Stomach (tissue), 9 donors: ENCODE data around the gene SARS2. TPM values are rescaled to one million over a fixed set of nuclear protein-coding genes. Genes with fewer than 3 reads are reported as not detected.

Experiments
- DNase-seq, 2 donors: peaks; one replicate each; pipeline versions ENCODE4 v3.0.0 to v3.0.0-alpha.2; 2013 to 2019
- H3K27ac ChIP-seq, 5 donors: fragments of 200-600 bp in 4 of 5; sonication (generic) in 4 of 5; one replicate each; pipeline ENCODE4 v1.5.1; 2013 to 2019; ENCODE audit warnings: mild to moderate bottlenecking in 1 of 5, moderate library complexity in 1 of 5
- H3K27me3 ChIP-seq, 3 donors: fragments of 200-600 bp; sonication (generic); one replicate each; pipeline ENCODE4 v1.5.1; 2017 to 2019; ENCODE audit warnings: mixed run types in 1 of 3
- H3K36me3 ChIP-seq, 4 donors: fragments of 200-600 bp; sonication (generic); 1 replicate in 3 of 4; 2 replicates in 1 of 4; pipeline ENCODE4 v1.5.1; 2016 to 2019
- H3K4me1 ChIP-seq, 4 donors: fragments of 200-600 bp; sonication (generic); one replicate each; pipeline ENCODE4 v1.5.1; 2016 to 2019
- H3K4me3 ChIP-seq, 4 donors: fragments of 200-600 bp; sonication (generic) in 3 of 4; one replicate each; pipeline ENCODE4 v1.5.1; 2016 to 2019; ENCODE audit warnings: mild to moderate bottlenecking in 1 of 4
- H3K9me3 ChIP-seq, 4 donors: fragments of 200-600 bp; sonication (generic); one replicate each; pipeline ENCODE4 v1.5.1; 2016 to 2019
- EP300 ChIP-seq: sonication (generic); formaldehyde crosslinking; IDR thresholded peaks from one replicate; pipeline ENCODE4 v1.6.1; 2017; ENCODE audit warnings: antibody characterized with exemption
- POLR2A ChIP-seq, 4 donors: fragments of 450-650 bp; IDR thresholded peaks; one replicate each; pipeline ENCODE4 v1.6.1; 2016; ENCODE audit warnings: antibody characterized with exemption in 4 of 4, control low read depth in 2 of 4, mild to moderate bottlenecking in 1 of 4, moderate library complexity in 1 of 4
- POLR2AphosphoS5 ChIP-seq, 3 donors: sonication (generic); formaldehyde crosslinking; IDR thresholded peaks; one replicate each; pipeline ENCODE4 v1.6.1; 2016; ENCODE audit warnings: antibody characterized with exemption in 3 of 3
- WGBS, 5 donors: extraction: QIAGEN DNeasy Blood & Tissue Kit in 3 of 5; methylation state at CpG; one replicate each; pipeline versions ENCODE4 v1.1.5 to v1.1.7; 2013 to 2018; 5-methylcytosine and 5-hydroxymethylcytosine counted together
- intact Hi-C: fragments of 100-400 bp; cut with DNase I; formaldehyde crosslinking; loops from one replicate; pipeline ENCODE4 v1.15.1; 2023; ENCODE audit warnings: low total_unique reads
- polyA plus RNA-seq, 3 donors: library from polyadenylated mRNA; stranded (reverse); fragments of 200-250 nt; gene quantifications; one replicate each; pipeline ENCODE4 v1.2.3, GENCODE V29; 2013
- total RNA-seq, 5 donors: library from RNA; depleted of rRNA; stranded (reverse); fragments of >200 nt; gene quantifications; one replicate each; pipeline versions ENCODE4 v1.1.0 to v1.2.3, GENCODE V29; 2014 to 2016
- TF ChIP-seq, protein P1 (sequence below), 7 experiments: fragments of 450-650 bp in 4 of 7; fragments of 200-600 bp in 3 of 7; sonication (generic) in 3 of 7; IDR thresholded peaks; one replicate each; pipeline ENCODE4 v1.5.1; 2016 to 2019; ENCODE audit warnings: antibody characterized with exemption in 7 of 7, control low read depth in 2 of 7, mild to moderate bottlenecking in 1 of 7
- donor health status: healthy with polysubstance abuse.
- donor health status: Bipolar disorder and iron deficiency.
- donor health status: healthy.

The SARS2 gene
- total and polyA plus RNA-seq, 8 donors: 4.9 to 59.4 (median 27.7) TPM; not detected in 1

DNA sequence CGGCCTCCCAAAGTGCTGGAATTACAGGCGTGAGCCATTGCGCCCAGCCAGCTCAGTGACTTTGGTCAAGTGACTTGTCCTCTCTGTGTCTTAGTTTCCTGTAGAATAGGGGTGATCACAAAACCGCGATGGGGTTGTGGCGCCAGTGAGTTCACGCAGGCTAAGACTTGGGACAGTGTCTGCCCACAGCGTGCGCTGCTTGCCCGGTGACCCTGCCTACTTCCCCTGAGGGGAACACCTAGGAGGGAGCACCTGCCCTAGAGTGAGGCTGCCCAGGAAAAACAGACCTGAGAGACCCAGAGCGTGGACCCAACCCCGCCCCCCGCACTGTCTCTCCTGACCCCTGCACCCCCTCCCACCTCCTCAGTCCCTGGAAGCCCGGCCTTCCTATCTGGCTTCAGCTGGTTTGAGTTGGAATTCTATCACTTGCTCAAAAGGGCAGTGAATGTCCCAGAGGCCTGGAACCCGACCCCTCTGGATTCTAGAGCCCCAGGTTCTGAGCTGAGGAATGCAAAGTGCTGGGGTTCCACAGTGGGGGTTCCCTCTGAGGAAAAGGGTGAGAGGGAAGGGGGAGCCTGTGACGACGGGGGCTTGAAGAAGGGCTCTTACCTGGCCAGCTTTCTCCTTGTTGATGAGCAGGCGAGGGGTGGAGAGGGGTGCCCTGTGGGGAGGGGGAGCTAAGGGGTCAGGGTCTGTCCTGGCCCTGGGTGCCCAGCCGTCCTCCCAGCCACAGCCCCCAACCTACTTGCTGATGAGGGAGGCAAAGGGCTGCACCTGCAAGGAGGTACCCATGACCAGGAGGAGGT, 50.3 kb downstream of the SARS2 start:
- Histone ChIP-seq H3K9me3 (no peaks in the 10 kb centered on the region), H3K36me3 (peaks cover 16 to 62% (median 55%) of the 10 kb centered on the region in 4 donors), H3K27me3 (no peaks in the 10 kb centered on the region), H3K4me3 (no peak overlapping the region), H3K27ac (no peak overlapping the region), H3K4me1 (peaks cover 4 to 21% (median 13%) of the 10 kb centered on the region in 4 donors)
- intact Hi-C loops: no loop called here
- DNase-seq: no peak
- WGBS, 5 donors: 91 to 94% (median 94%) methylated on average over 16 to 19 of the region's 19 CpGs
- no peak for TF ChIP-seq POLR2A (IDR thresholded peaks at IDR 0.05)
- no peak for TF ChIP-seq EP300
- TF ChIP-seq, protein P1, sequence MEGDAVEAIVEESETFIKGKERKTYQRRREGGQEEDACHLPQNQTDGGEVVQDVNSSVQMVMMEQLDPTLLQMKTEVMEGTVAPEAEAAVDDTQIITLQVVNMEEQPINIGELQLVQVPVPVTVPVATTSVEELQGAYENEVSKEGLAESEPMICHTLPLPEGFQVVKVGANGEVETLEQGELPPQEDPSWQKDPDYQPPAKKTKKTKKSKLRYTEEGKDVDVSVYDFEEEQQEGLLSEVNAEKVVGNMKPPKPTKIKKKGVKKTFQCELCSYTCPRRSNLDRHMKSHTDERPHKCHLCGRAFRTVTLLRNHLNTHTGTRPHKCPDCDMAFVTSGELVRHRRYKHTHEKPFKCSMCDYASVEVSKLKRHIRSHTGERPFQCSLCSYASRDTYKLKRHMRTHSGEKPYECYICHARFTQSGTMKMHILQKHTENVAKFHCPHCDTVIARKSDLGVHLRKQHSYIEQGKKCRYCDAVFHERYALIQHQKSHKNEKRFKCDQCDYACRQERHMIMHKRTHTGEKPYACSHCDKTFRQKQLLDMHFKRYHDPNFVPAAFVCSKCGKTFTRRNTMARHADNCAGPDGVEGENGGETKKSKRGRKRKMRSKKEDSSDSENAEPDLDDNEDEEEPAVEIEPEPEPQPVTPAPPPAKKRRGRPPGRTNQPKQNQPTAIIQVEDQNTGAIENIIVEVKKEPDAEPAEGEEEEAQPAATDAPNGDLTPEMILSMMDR (IDR thresholded peaks at IDR 0.05): no peak
- TF ChIP-seq POLR2AphosphoS5 (IDR thresholded peaks at IDR 0.05): no peak

DNA sequence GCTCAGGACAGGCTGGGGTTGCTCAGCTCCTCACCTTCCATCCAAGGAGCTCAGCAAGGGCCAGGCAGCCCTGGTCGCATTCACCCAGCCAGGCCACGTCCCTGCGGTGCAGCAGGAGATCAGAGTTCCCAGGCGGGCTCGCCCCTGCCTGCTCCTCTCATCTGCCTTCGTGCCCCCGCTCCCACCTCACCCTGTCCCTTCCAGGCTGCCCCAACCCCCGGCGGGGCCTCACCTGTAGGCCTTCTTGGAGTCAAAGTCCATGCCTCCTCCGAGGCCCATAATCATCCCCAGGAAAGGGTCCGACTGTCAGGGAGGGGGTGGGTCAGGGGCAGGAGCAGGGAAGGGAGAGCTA, 51.2 kb downstream of the SARS2 start:
- TF ChIP-seq, protein P1 (IDR thresholded peaks at IDR 0.05): no peak
- no peak for TF ChIP-seq EP300
- no peak for TF ChIP-seq POLR2A (IDR thresholded peaks at IDR 0.05)
- TF ChIP-seq POLR2AphosphoS5 (IDR thresholded peaks at IDR 0.05): no peak
- no peak overlapping the region for H3K4me3 ChIP-seq
- peaks cover 16 to 58% (median 52%) of the 10 kb centered on the region in 4 donors for H3K36me3 ChIP-seq
- DNase-seq: no peak
- intact Hi-C loops: no loop called here
- WGBS, 5 donors: 77 to 90% (median 83%) methylated on average over 11 of the region's 11 CpGs
- H3K27ac ChIP-seq: peak overlapping the region in 1 of 5 donors; percentile 81
- no peaks in the 10 kb centered on the region for H3K27me3 ChIP-seq
- H3K9me3 ChIP-seq: no peaks in the 10 kb centered on the region
- H3K4me1 ChIP-seq: peaks cover 4 to 21% (median 13%) of the 10 kb centered on the region in 4 donors

DNA sequence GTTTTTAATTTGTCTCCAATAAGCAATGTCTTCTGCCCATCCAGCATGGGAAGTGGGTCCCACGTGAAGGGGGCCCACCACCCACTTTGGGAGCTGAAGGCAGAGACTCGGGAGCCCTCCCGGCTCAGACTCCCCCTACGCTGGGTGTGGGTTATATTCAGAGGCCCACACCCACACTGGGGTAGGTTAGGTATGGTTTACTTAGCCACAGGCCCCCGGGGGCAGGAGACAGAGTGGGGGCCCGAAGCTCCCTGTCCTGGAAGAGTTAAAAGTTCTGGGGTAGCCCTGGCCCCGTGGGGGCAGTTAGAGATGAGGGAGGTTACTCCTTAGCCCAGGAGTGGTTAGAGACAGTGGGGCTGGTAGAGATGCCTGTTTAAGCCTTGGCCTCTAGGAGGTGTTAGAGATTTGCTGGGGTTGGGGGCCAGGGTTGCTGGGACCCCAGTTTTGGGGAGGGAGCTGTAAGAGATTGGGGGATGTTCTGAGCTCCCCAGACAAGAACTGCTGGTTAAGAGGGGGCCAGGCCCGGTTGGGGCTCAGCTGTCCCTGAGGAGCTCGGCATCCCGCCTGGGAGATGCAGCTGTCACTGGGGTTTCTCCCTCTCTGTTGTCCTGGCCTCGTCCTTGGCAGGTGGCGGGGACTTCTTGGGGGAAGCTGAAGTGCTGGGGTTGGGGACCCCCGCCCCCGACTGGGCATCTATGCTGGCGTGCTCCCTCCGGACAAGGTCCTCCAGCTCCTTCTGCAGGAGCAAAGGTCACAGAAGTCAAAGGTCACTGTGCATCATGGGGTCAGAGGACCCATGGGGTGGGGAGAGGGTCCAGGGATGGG, 51.8 kb downstream of the SARS2 start:
- intact Hi-C loops: no loop called here
- no peak for DNase-seq
- TF ChIP-seq, protein P1 (IDR thresholded peaks at IDR 0.05): no peak
- no peak for TF ChIP-seq POLR2A (IDR thresholded peaks at IDR 0.05)
- TF ChIP-seq EP300: no peak
- no peak for TF ChIP-seq POLR2AphosphoS5 (IDR thresholded peaks at IDR 0.05)
- H3K9me3 ChIP-seq: no peaks in the 10 kb centered on the region
- H3K27me3 ChIP-seq: no peaks in the 10 kb centered on the region
- H3K36me3 ChIP-seq: peaks cover 16 to 52% (median 49%) of the 10 kb centered on the region in 4 donors
- H3K4me3 ChIP-seq: no peak overlapping the region
- H3K4me1 ChIP-seq: peaks cover 4 to 21% (median 13%) of the 10 kb centered on the region in 4 donors
- peak overlapping the region; percentile 73 to 84 (median 81) for H3K27ac ChIP-seq
- whole genome bisulfite sequencing, 5 donors: 69 to 80% (median 73%) methylated on average over 15 to 16 of the region's 16 CpGs

DNA sequence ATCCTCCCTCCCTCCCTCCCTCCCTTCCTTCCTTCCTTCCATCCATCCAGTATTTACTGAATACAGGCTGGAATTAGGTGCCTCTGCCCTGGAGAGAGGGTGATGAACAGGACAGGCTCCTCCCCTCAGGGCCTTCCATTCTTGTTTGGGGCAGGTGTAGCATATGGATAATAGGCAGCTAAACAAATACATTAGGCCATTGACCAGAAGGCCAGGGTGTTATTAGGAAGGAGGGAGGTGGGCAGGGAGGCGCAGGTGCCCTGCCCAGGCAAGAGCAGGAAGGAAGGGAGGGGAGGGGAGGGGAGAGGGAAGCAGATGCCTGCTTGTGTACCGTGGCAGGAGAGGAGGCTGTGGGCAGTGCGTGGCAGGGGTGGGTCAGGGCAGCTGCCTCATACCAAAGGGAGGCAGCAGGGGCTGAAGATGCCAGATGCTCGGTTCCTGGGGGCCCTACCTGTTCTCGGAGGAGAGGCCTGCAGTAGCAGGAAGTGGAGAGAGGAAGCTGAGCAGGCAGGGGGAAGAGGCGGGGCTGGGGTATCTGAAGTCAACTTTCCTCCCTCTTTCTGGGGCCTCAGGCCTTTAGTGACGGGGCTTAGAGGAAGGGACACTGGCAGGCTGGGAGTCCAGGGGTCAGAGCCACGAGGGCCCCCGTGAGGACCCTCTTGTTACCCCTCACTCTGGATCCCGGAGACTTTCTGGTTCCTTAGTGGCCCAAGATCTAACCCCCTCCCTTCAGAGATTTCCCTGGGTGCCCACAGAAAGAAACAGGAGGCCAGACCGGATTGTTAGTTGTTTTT, 52.6 kb downstream of the SARS2 start, which contains the start of gene RINL:
Gene RINL, minus strand, starts transcription at position 495 of the 794 bp plus-strand sequence. CDS start 1,533 bp downstream, outside the sequence.
- Histone ChIP-seq H3K36me3 (peaks cover 10 to 44% (median 41%) of the 10 kb centered on the region in 4 donors), H3K27me3 (no peaks in the 10 kb centered on the region), H3K9me3 (no peaks in the 10 kb centered on the region), H3K4me3 (peak within 1 kb of the TSS; percentile 5 to 28 (median 22)), H3K27ac (peak within 1 kb of the TSS; percentile 73 to 84 (median 81)), H3K4me1 (peaks cover 4 to 21% (median 13%) of the 10 kb centered on the region in 4 donors)
- peak; percentile 46 to 86 for DNase-seq
- intact Hi-C loops: no loop called here
- TF ChIP-seq EP300: no peak
- WGBS, 5 donors: 15 to 36% (median 23%) methylated on average over 11 of the region's 11 CpGs
